Left ventricle myocardium inferior (tissue), 1 donor: ENCODE results near the gene DCBLD1. TPM values are rescaled to one million over a fixed set of nuclear protein-coding genes. Genes with fewer than 3 reads are reported as not detected.

Experiments used
- DNase-seq: peaks from one replicate; pipeline ENCODE4 v3.0.0-alpha.2; 2020
- H3K27ac ChIP-seq: fragments of 200-600 bp; replicated peaks from 2 replicates; pipeline ENCODE4 v1.8.0; 2021
- H3K27me3 ChIP-seq: fragments of 200-600 bp; 2 replicates; pipeline ENCODE4 v1.8.0; 2021; ENCODE audit warnings: low read depth
- H3K36me3 ChIP-seq: fragments of 200-600 bp; 2 replicates; pipeline ENCODE4 v1.8.0; 2021
- H3K4me1 ChIP-seq: fragments of 200-600 bp; 2 replicates; pipeline ENCODE4 v1.8.0; 2021
- H3K4me3 ChIP-seq: fragments of 200-600 bp; 2 replicates; pipeline ENCODE4 v1.8.0; 2021; ENCODE audit warnings: mild to moderate bottlenecking, moderate library complexity
- H3K9me3 ChIP-seq: fragments of 200-600 bp; replicated peaks from 2 replicates; pipeline ENCODE4 v1.8.0; 2021
- CTCF ChIP-seq: fragments of 200-600 bp; IDR thresholded peaks from 2 replicates; pipeline ENCODE4 v1.8.0; 2021; ENCODE audit warnings: antibody characterized with exemption, mild to moderate bottlenecking, borderline replicate concordance
- intact Hi-C: fragments of 100-400 bp; cut with micrococcal nuclease; formaldehyde crosslinking; loops from one replicate; pipeline ENCODE4 v1.11.0; 2022
- total RNA-seq: library from RNA; stranded (reverse); fragmentation: NEBNext Ultra II Directional; extraction: Animal tissue kit (Norgen Biotek cat#: 25700); gene quantifications from one replicate; pipeline ENCODE4 v1.2.1, GENCODE V29; 2021
- donor health status: DM: no; HTN: yes; CAD: no; lungs with severe emphysema.

Gene DCBLD1
- total RNA-seq, 1 donor from 2014 or later = 5.5 TPM

DNA sequence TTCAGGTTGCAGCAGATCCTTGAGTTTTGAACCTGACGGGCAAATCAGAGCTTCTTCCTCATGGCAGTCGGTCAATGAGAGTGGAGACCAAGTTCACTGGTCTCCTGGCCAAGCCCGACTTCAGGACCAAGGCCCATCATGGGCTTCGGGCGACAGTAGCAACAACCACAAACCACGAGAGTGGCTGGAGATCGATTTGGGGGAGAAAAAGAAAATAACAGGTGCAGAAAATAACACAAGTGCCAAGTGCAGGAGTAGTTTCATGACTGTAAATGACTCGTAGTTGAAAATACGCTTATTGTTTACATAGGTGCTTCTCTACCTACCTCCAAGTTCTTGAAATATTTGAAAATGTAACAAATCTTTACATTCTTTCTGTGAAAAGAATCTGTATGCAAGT lies 56.1 kb downstream of the DCBLD1 start:
- intact Hi-C loops = no loop called here

DNA sequence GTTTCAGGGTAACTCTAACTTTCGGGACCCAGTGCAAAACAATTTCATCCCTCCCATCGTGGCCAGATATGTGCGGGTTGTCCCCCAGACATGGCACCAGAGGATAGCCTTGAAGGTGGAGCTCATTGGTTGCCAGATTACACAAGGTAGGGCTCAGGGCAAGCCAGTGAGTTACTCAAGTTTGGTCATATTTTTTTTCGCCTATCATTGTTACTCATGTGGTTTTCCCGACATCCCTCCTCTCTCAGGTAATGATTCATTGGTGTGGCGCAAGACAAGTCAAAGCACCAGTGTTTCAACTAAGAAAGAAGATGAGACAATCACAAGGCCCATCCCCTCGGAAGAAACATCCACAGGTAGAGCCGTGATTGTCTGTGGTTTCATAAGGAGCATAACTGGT lies 58.2 kb downstream of the DCBLD1 start:
- H3K4me3 ChIP-seq = no peak overlapping the region
- no peaks in the 10 kb centered on the region for H3K4me1 ChIP-seq
- H3K36me3 ChIP-seq = peaks cover 43% of the 10 kb centered on the region
- no peak for TF ChIP-seq CTCF
- H3K27me3 ChIP-seq = no peaks in the 10 kb centered on the region
- no peak for DNase-seq
- no peaks in the 10 kb centered on the region for H3K9me3 ChIP-seq
- H3K27ac ChIP-seq = no peak overlapping the region
- intact Hi-C loops = no loop called here

More for the DNA sequence above, 56.1 kb downstream of the DCBLD1 start:
- no peak for DNase-seq
- no peak for TF ChIP-seq CTCF
- no peaks in the 10 kb centered on the region for H3K27me3 ChIP-seq
- peaks cover 35% of the 10 kb centered on the region for H3K36me3 ChIP-seq
- H3K27ac ChIP-seq = no peak overlapping the region
- no peaks in the 10 kb centered on the region for H3K9me3 ChIP-seq
- no peak overlapping the region for H3K4me3 ChIP-seq
- H3K4me1 ChIP-seq = peaks cover 5% of the 10 kb centered on the region

GRCh38 chr6:117542493-117542892 lies 60.0 kb downstream of the DCBLD1 start:
- no peak overlapping the region for H3K27ac ChIP-seq
- no peak for TF ChIP-seq CTCF
- H3K9me3 ChIP-seq = no peaks in the 10 kb centered on the region
- peaks cover under 1% of the 10 kb centered on the region for H3K4me1 ChIP-seq
- intact Hi-C loops = no loop called here
- H3K27me3 ChIP-seq = no peaks in the 10 kb centered on the region
- no peak for DNase-seq
- peaks cover 50% of the 10 kb centered on the region for H3K36me3 ChIP-seq
- no peak overlapping the region for H3K4me3 ChIP-seq

DNA sequence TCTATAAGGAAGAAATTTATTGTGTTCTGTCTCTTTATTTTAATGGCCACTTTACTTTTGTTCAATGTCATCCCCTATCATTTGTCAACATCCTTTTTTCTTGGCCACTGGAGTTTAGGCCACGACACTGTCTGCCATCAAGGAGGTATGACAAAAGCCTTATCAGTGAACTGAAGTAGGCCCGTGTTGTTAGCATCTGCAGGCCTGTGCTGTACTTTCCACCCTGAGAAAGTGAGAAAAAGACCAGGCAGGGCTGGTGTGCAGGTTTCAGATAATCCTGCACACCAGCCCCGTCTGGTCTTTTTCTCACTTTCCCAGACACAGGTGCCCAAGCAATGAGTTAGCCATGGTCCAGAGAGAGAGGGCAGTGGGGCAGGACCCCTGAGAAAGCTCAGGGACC lies 62.2 kb downstream of the DCBLD1 start:
- intact Hi-C loops = no loop called here
- peaks cover 19% of the 10 kb centered on the region for H3K4me1 ChIP-seq
- H3K27me3 ChIP-seq = no peaks in the 10 kb centered on the region
- H3K9me3 ChIP-seq = no peaks in the 10 kb centered on the region
- H3K4me3 ChIP-seq = no peak overlapping the region
- H3K27ac ChIP-seq = no peak overlapping the region
- no peak for TF ChIP-seq CTCF
- no peak for DNase-seq
- peaks cover 35% of the 10 kb centered on the region for H3K36me3 ChIP-seq

DNA sequence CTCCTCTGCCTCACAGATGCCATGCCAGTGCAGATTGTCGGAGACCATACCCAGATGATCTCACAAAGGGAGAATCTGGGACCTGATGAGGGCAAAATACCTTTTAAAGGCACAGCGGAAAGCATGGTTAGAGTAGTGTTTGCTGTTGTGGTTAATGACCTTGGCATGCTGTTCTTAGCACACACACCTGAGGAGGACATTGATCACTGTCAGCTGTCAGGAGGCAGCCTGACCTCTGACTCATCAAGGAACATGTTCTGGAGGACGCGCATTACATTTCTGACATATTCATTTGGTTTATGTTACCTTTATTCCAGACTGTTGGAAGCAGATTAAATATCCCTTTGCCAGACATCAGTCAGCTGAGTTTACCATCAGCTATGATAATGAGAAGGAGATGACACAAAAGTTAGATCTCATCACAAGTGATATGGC lies 62.7 kb downstream of the DCBLD1 start:
- Histone ChIP-seq H3K27me3 (no peaks in the 10 kb centered on the region), H3K4me3 (no peak overlapping the region), H3K27ac (no peak overlapping the region), H3K9me3 (no peaks in the 10 kb centered on the region), H3K36me3 (peaks cover 31% of the 10 kb centered on the region), H3K4me1 (peaks cover 19% of the 10 kb centered on the region)
- DNase-seq = no peak
- intact Hi-C loops = no loop called here
- no peak for TF ChIP-seq CTCF

- intact Hi-C loops = no loop called here
- Histone ChIP-seq H3K36me3 (peaks cover 17% of the 10 kb centered on the region), H3K4me1 (peaks cover 19% of the 10 kb centered on the region), H3K27ac (no peak overlapping the region), H3K4me3 (no peak overlapping the region), H3K27me3 (no peaks in the 10 kb centered on the region), H3K9me3 (no peaks in the 10 kb centered on the region)
- DNase-seq = no peak
- TF ChIP-seq CTCF = no peak
These were observed 64.2 kb downstream of the DCBLD1 start for GRCh38 chr6:117546674-117547073.
